ENCODE results near the gene ACADVL. TPM values are rescaled to one million over a fixed set of nuclear protein-coding genes. Genes with fewer than 3 reads are reported as not detected.

Gene ACADVL
- polyA plus RNA-seq, 1 donor from 2014 or later: 88.6 TPM

- H3K36me3 Mint-ChIP-seq: no peaks in the 10 kb centered on the region
- H3K27me3 Mint-ChIP-seq: peaks cover 7% of the 10 kb centered on the region
- peaks cover 23 to 33% (median 30%) of the 10 kb centered on the region in 3 donors for H3K4me1 Mint-ChIP-seq
- H3K27ac Mint-ChIP-seq: peak overlapping the region; percentile 86 to 91 (median 90)
- H3K9me3 Mint-ChIP-seq: no peaks in the 10 kb centered on the region
- peak overlapping the region in 2 of 4 donors; percentile 93 to 96 for H3K4me3 Mint-ChIP-seq
Measured at GRCh38 chr17:7218758-7219157, 980 bp upstream of the ACADVL start.

- Mint-ChIP-seq H3K9me3 (no peaks in the 10 kb centered on the region), H3K4me3 (peak overlapping the region; percentile 93 to 98 (median 94)), H3K4me1 (peaks cover 19 to 29% (median 25%) of the 10 kb centered on the region in 3 donors), H3K36me3 (no peaks in the 10 kb centered on the region), H3K27me3 (peaks cover 4% of the 10 kb centered on the region), H3K27ac (peak overlapping the region; percentile 90 to 96 (median 91))
Measured at GRCh38 chr17:7219229-7219811, 418 bp upstream of the ACADVL start.

GRCh38 chr17:7220593-7221277, 997 bp downstream of the ACADVL start:
- Mint-ChIP-seq H3K4me1 (peaks cover 19% of the 10 kb centered on the region in 3 donors), H3K27ac (peak overlapping the region; percentile 90 to 95 (median 91)), H3K4me3 (peak overlapping the region; percentile 93 to 98 (median 94)), H3K36me3 (no peaks in the 10 kb centered on the region), H3K9me3 (no peaks in the 10 kb centered on the region), H3K27me3 (peaks cover 4% of the 10 kb centered on the region)

GRCh38 chr17:7221278-7222092, 1.7 kb downstream of the ACADVL start:
- Mint-ChIP-seq H3K9me3 (no peaks in the 10 kb centered on the region), H3K27me3 (peaks cover 4% of the 10 kb centered on the region), H3K4me1 (peaks cover 18 to 19% (median 19%) of the 10 kb centered on the region in 3 donors), H3K27ac (peak overlapping the region in 1 of 3 donors; percentile 90), H3K4me3 (peak overlapping the region; percentile 13 to 96 (median 93)), H3K36me3 (no peaks in the 10 kb centered on the region)

- H3K4me1 Mint-ChIP-seq: peaks cover 18 to 19% (median 19%) of the 10 kb centered on the region in 3 donors
- H3K27ac Mint-ChIP-seq: peak overlapping the region in 1 of 3 donors; percentile 18
- no peaks in the 10 kb centered on the region for H3K36me3 Mint-ChIP-seq
Measured at GRCh38 chr17:7222093-7222971, 2.6 kb downstream of the ACADVL start.

GRCh38 chr17:7222972-7223292, 3.2 kb downstream of the ACADVL start:
- H3K27ac Mint-ChIP-seq: no peak overlapping the region
- H3K4me3 Mint-ChIP-seq: peak overlapping the region in 1 of 4 donors; percentile 93
- H3K4me1 Mint-ChIP-seq: peaks cover 14 to 19% (median 15%) of the 10 kb centered on the region in 3 donors
- peaks cover 2% of the 10 kb centered on the region for H3K27me3 Mint-ChIP-seq
- H3K9me3 Mint-ChIP-seq: no peaks in the 10 kb centered on the region
- H3K36me3 Mint-ChIP-seq: no peaks in the 10 kb centered on the region

More at GRCh38 chr17:7222093-7222971, 2.6 kb downstream of the ACADVL start:
- Mint-ChIP-seq H3K4me3 (peak overlapping the region in 2 of 4 donors; percentile 12 to 93), H3K27me3 (peaks cover 2% of the 10 kb centered on the region), H3K9me3 (no peaks in the 10 kb centered on the region)

- Mint-ChIP-seq H3K4me1 (peaks cover 10 to 23% (median 15%) of the 10 kb centered on the region in 3 donors), H3K27ac (peak overlapping the region in 2 of 3 donors; percentile 30 to 72), H3K9me3 (no peaks in the 10 kb centered on the region), H3K27me3 (peaks cover 2% of the 10 kb centered on the region), H3K36me3 (no peaks in the 10 kb centered on the region), H3K4me3 (peak overlapping the region in 1 of 4 donors; percentile 25)
Measured at GRCh38 chr17:7223375-7223774, 3.6 kb downstream of the ACADVL start.

GRCh38 chr17:7224110-7224509, 4.4 kb downstream of the ACADVL start:
- no peaks in the 10 kb centered on the region for H3K9me3 Mint-ChIP-seq
- peaks cover 10 to 23% (median 12%) of the 10 kb centered on the region in 3 donors for H3K4me1 Mint-ChIP-seq
- peak overlapping the region in 1 of 3 donors; percentile 72 for H3K27ac Mint-ChIP-seq
- no peak overlapping the region for H3K4me3 Mint-ChIP-seq
- peaks cover 1% of the 10 kb centered on the region for H3K36me3 Mint-ChIP-seq
- H3K27me3 Mint-ChIP-seq: peaks cover 2% of the 10 kb centered on the region

- Mint-ChIP-seq H3K4me3 (peak overlapping the region in 2 of 4 donors; percentile 29 to 63), H3K27ac (no peak overlapping the region), H3K4me1 (peaks cover 4 to 19% (median 7%) of the 10 kb centered on the region in 3 donors), H3K27me3 (no peaks in the 10 kb centered on the region), H3K36me3 (peaks cover 4% of the 10 kb centered on the region), H3K9me3 (no peaks in the 10 kb centered on the region)
Measured at GRCh38 chr17:7224661-7225111, 4.9 kb downstream of the ACADVL start.

GRCh38 chr17:7225711-7226331, 6.1 kb downstream of the ACADVL start:
- H3K27ac Mint-ChIP-seq: no peak overlapping the region
- H3K9me3 Mint-ChIP-seq: no peaks in the 10 kb centered on the region
- H3K4me3 Mint-ChIP-seq: peak overlapping the region in 1 of 4 donors; percentile 29
- H3K27me3 Mint-ChIP-seq: no peaks in the 10 kb centered on the region
- peaks cover 1 to 12% (median 3%) of the 10 kb centered on the region in 3 donors for H3K4me1 Mint-ChIP-seq
- peaks cover 4% of the 10 kb centered on the region for H3K36me3 Mint-ChIP-seq

GRCh38 chr17:7226721-7227710, 7.3 kb downstream of the ACADVL start:
- H3K27ac Mint-ChIP-seq: peak overlapping the region in 1 of 3 donors; percentile 51

GRCh38 chr17:7228920-7229319, 9.2 kb downstream of the ACADVL start:
- no peak overlapping the region for H3K27ac Mint-ChIP-seq
- no peak overlapping the region for H3K4me3 Mint-ChIP-seq
- no peaks in the 10 kb centered on the region for H3K9me3 Mint-ChIP-seq
- H3K27me3 Mint-ChIP-seq: no peaks in the 10 kb centered on the region
- H3K36me3 Mint-ChIP-seq: peaks cover 4% of the 10 kb centered on the region
- H3K4me1 Mint-ChIP-seq: peaks cover 14 to 15% (median 15%) of the 10 kb centered on the region in 3 donors

More at GRCh38 chr17:7226721-7227710, 7.3 kb downstream of the ACADVL start:
- H3K9me3 Mint-ChIP-seq: no peaks in the 10 kb centered on the region
- no peaks in the 10 kb centered on the region for H3K27me3 Mint-ChIP-seq
- peaks cover 1 to 4% (median 2%) of the 10 kb centered on the region in 3 donors for H3K4me1 Mint-ChIP-seq
- H3K4me3 Mint-ChIP-seq: no peak overlapping the region
- H3K36me3 Mint-ChIP-seq: peaks cover 4% of the 10 kb centered on the region

- Mint-ChIP-seq H3K27me3 (no peaks in the 10 kb centered on the region), H3K27ac (no peak overlapping the region), H3K36me3 (peaks cover 4% of the 10 kb centered on the region)
Measured at GRCh38 chr17:7229504-7229903, 9.8 kb downstream of the ACADVL start.

More at GRCh38 chr17:7229504-7229903, 9.8 kb downstream of the ACADVL start:
- Mint-ChIP-seq H3K4me3 (no peak overlapping the region), H3K9me3 (no peaks in the 10 kb centered on the region), H3K4me1 (peaks cover 15 to 17% (median 16%) of the 10 kb centered on the region in 3 donors)
